MM.1S (cell line): ENCODE measurements around the gene HIGD1B.

Experiments
- DNase-seq: peaks from one replicate; pipeline ENCODE4 v3.0.0-alpha.2; 2015
- H2AFZ ChIP-seq: fragments of 300-600 bp; sonication (generic); 2 replicates; pipeline ENCODE4 v1.6.0; 2016; ENCODE audit warnings: antibody characterized with exemption, low read length
- H3F3A ChIP-seq: fragments of 300-600 bp; sonication (generic); 2 replicates; pipeline ENCODE4 v1.6.1; 2016; ENCODE audit warnings: mild to moderate bottlenecking, antibody characterized with exemption, low read length, moderate library complexity, mixed read lengths; ENCODE audit not compliant: insufficient read depth
- H3K27ac ChIP-seq: fragments of 300-600 bp; sonication (generic); 2 replicates; pipeline ENCODE4 v1.5.1; 2016; ENCODE audit warnings: mild to moderate bottlenecking, low read length
- H3K27me3 ChIP-seq: fragments of 300-600 bp; sonication (generic); replicated peaks from 2 replicates; pipeline ENCODE4 v1.6.0; 2016; ENCODE audit warnings: low read length; ENCODE audit not compliant: insufficient read depth
- H3K36me3 ChIP-seq: fragments of 300-600 bp; sonication (generic); replicated peaks from 2 replicates; pipeline ENCODE4 v1.6.1; 2016; ENCODE audit warnings: mild to moderate bottlenecking, low read length, mixed read lengths; ENCODE audit not compliant: insufficient read depth
- H3K4me1 ChIP-seq: fragments of 300-600 bp; sonication (generic); 2 replicates; pipeline ENCODE4 v1.6.1; 2016; ENCODE audit warnings: low read length, mixed read lengths
- H3K4me2 ChIP-seq: fragments of 300-600 bp; sonication (generic); 2 replicates; pipeline ENCODE4 v1.6.0; 2016; ENCODE audit warnings: low read depth, low read length
- H3K4me3 ChIP-seq: fragments of 300-600 bp; sonication (generic); 2 replicates; pipeline ENCODE4 v1.5.1; 2016; ENCODE audit warnings: low read length, mixed read lengths
- H3K79me2 ChIP-seq: fragments of 300-600 bp; sonication (generic); 2 replicates; pipeline ENCODE4 v1.6.1; 2016; ENCODE audit warnings: mixed run types, low read length, mixed read lengths
- H3K9ac ChIP-seq: fragments of 300-600 bp; sonication (generic); 2 replicates; pipeline ENCODE4 v1.6.1; 2016; ENCODE audit warnings: low read length, mixed read lengths
- H3K9me2 ChIP-seq: fragments of 300-600 bp; sonication (generic); replicated peaks from 2 replicates; pipeline ENCODE4 v1.6.1; 2016; ENCODE audit warnings: mild to moderate bottlenecking, low read length, mixed read lengths; ENCODE audit not compliant: insufficient read depth
- H3K9me3 ChIP-seq: fragments of 300-600 bp; sonication (generic); replicated peaks from 2 replicates; pipeline ENCODE4 v1.6.1; 2016; ENCODE audit warnings: mild to moderate bottlenecking, low read length, mixed read lengths; ENCODE audit not compliant: insufficient read depth
- H4K20me1 ChIP-seq: fragments of 300-600 bp; sonication (generic); 2 replicates; pipeline ENCODE4 v1.6.1; 2016; ENCODE audit warnings: mild to moderate bottlenecking, low read length, moderate library complexity, mixed read lengths; ENCODE audit not compliant: insufficient read depth
- EZH2 ChIP-seq: fragments of 300-600 bp; sonication (generic); optimal IDR thresholded peaks from 2 replicates; pipeline ENCODE3; 2017; ENCODE audit warnings: low read depth, mild to moderate bottlenecking, antibody characterized with exemption, low read length, mixed read lengths
- EZH2phosphoT487 ChIP-seq: fragments of 300-600 bp; sonication (generic); IDR thresholded peaks from 2 replicates; pipeline ENCODE4 v1.6.1; 2018; ENCODE audit warnings: antibody characterized with exemption, low read length
- TF ChIP-seq, protein P1 (sequence below): fragments of 300-600 bp; sonication (generic); IDR thresholded peaks from 2 replicates; pipeline ENCODE4 v1.5.1; 2016; ENCODE audit warnings: antibody characterized with exemption, low read length, mixed read lengths

Gene HIGD1B

DNA sequence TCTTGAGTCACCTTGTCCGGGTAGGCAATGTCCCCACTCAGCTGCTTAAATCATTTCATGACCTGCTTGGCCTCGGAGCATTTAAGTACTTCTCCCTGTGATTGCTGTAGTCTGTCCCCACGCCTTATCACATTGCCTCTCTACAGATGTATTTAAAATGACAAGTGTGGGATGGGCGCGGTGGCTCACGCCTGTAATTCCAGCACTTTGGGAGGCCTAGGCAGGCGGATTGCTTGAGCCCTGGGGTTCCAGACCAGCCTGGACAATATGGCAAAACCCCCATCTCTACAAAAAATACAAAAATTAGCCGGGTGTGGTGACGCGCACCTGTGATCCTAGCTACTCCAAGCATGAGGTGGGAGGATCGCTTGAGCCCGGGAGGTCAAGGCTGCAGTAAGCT is 16.3 kb upstream of the HIGD1B start:
- H3K9ac ChIP-seq = no peak overlapping the region

DNA sequence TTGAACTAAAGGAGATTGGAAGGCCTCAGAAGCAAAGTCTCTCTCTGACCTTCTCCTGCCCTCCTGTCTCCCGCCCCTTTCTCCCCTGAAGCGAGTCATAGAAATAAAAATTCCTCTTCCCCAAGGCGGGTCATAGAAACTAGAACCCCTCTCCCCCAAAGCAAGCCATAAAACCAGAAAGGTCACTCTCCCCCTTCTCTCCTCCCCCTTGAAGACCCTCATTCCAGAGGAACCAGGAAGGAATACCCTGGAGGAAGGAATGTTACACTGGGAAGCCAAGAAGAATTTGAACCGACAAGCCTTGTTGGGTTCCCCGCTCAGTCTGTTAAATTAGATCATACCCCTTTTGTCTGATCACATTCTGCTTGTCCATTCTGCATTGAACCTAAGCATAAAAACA is 14.9 kb upstream of the HIGD1B start:
- no peaks in the 10 kb centered on the region for H3K36me3 ChIP-seq
- no peak overlapping the region for H3K4me2 ChIP-seq
- H3K9ac ChIP-seq = no peak overlapping the region
- DNase-seq = no peak
- H3F3A ChIP-seq = no peaks in the 10 kb centered on the region
- no peaks in the 10 kb centered on the region for H3K4me1 ChIP-seq
- H3K9me2 ChIP-seq = no peaks in the 10 kb centered on the region
- H3K4me3 ChIP-seq = no peak overlapping the region
- H3K27me3 ChIP-seq = peaks cover 35% of the 10 kb centered on the region; the same call in 1 of the 2 replicates
- peaks cover 5% of the 10 kb centered on the region; the same call in 1 of the 2 replicates for H3K79me2 ChIP-seq
- no peak overlapping the region for H2AFZ ChIP-seq
- no peaks in the 10 kb centered on the region for H4K20me1 ChIP-seq
- no peak overlapping the region for H3K27ac ChIP-seq
- no peak for TF ChIP-seq EZH2phosphoT487
- TF ChIP-seq, protein P1, sequence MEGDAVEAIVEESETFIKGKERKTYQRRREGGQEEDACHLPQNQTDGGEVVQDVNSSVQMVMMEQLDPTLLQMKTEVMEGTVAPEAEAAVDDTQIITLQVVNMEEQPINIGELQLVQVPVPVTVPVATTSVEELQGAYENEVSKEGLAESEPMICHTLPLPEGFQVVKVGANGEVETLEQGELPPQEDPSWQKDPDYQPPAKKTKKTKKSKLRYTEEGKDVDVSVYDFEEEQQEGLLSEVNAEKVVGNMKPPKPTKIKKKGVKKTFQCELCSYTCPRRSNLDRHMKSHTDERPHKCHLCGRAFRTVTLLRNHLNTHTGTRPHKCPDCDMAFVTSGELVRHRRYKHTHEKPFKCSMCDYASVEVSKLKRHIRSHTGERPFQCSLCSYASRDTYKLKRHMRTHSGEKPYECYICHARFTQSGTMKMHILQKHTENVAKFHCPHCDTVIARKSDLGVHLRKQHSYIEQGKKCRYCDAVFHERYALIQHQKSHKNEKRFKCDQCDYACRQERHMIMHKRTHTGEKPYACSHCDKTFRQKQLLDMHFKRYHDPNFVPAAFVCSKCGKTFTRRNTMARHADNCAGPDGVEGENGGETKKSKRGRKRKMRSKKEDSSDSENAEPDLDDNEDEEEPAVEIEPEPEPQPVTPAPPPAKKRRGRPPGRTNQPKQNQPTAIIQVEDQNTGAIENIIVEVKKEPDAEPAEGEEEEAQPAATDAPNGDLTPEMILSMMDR = no peak
- TF ChIP-seq EZH2 = no peak
- no peaks in the 10 kb centered on the region for H3K9me3 ChIP-seq

More for the DNA sequence above, 16.3 kb upstream of the HIGD1B start:
- TF ChIP-seq EZH2 = no peak
- TF ChIP-seq, protein P1 = no peak
- TF ChIP-seq EZH2phosphoT487 = no peak
- Histone ChIP-seq H3K9me2 (no peaks in the 10 kb centered on the region), H3K27me3 (peaks cover 36% of the 10 kb centered on the region; the same call in 1 of the 2 replicates), H3K4me3 (no peak overlapping the region), H2AFZ (no peak overlapping the region), H3K27ac (no peak overlapping the region), H3K79me2 (peaks cover 12% of the 10 kb centered on the region), H3K4me2 (no peak overlapping the region), H3F3A (no peaks in the 10 kb centered on the region), H3K9me3 (no peaks in the 10 kb centered on the region), H3K4me1 (no peaks in the 10 kb centered on the region), H4K20me1 (no peaks in the 10 kb centered on the region), H3K36me3 (no peaks in the 10 kb centered on the region)
- no peak for DNase-seq

DNA sequence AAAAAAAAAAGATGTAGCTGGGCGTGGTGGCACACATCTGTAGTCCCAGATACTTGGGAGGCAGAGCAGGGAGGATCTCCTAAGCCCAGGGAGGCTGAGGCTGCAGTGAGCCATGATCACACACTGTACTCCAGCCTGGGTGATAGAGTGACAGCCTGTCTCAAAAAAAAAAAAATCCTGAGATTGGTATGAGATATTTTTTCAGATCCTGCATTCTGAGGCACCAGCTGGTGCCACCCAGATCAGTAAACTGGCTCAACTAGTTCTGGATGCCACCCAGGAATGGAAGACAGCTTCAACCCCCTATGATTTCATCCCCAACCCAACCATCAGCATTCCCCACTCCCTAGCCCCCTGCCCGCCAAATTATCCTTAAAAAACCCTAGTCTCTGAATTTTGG is 10.5 kb upstream of the HIGD1B start:
- TF ChIP-seq EZH2 = no peak
- TF ChIP-seq, protein P1 = no peak
- Histone ChIP-seq H2AFZ (no peak overlapping the region), H3K4me2 (no peak overlapping the region), H3K36me3 (no peaks in the 10 kb centered on the region), H3K9me3 (no peaks in the 10 kb centered on the region), H3K27me3 (0 out of 2 replicates have a peak, but pooled peaks cover 5% of the 10 kb centered on the region), H3K4me3 (no peak overlapping the region), H3K4me1 (no peaks in the 10 kb centered on the region), H3K9me2 (no peaks in the 10 kb centered on the region), H3K27ac (no peak overlapping the region), H3F3A (no peaks in the 10 kb centered on the region), H3K9ac (no peak overlapping the region), H3K79me2 (no peaks in the 10 kb centered on the region), H4K20me1 (no peaks in the 10 kb centered on the region)
- DNase-seq = no peak
